Inflammatory macrophage treated with lipopolysaccharide for 1 hour (primary cell): ENCODE results near the gene PTCD3.
A peak's percentile ranks its signal among the peaks of the same experiment; 100 is the strongest.

Experiments used
- DNase-seq, 2 donors: peaks; one replicate each; pipeline ENCODE4 v3.0.0-alpha.2; 2020 to 2022

Gene PTCD3

DNA sequence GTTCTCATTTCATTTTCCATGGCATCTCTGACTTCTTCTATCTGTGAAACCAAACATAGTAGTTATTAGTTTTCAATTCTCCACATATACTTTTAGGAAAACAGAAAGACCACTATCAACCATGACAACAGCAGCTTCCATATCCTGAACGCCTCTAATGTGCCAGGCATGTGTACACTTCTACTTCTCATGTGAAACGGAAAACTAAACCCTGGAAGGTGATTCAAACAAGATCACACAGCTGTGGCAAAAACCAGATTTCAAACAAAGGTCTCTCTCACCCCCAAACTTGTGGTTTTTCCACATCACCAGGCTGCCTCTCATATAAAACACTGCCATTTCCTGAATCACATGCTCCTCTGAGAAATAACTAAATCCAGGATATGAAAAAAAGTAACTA, 41.8 kb downstream of the PTCD3 start:
- DNase-seq, result no peak

DNA sequence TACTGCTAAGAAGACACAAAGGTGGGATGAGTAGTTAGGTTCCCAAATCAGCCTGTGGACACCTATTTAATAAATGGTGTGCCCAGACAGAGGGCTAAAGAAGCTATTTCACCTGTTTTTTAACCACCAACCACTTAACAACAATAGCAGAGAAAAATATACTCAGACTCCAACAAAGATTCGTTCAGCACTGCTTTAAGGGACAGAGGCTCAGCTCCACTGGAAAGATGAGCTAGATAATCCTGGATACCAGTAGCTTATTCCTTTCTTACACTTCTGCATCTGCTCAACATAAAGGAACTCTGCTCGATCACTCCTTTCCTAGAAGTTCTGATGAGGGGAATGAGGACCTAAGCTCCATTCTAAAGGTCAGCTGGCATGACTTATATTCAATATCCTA, 44.5 kb downstream of the PTCD3 start:
- DNase-seq, result no peak

DNA sequence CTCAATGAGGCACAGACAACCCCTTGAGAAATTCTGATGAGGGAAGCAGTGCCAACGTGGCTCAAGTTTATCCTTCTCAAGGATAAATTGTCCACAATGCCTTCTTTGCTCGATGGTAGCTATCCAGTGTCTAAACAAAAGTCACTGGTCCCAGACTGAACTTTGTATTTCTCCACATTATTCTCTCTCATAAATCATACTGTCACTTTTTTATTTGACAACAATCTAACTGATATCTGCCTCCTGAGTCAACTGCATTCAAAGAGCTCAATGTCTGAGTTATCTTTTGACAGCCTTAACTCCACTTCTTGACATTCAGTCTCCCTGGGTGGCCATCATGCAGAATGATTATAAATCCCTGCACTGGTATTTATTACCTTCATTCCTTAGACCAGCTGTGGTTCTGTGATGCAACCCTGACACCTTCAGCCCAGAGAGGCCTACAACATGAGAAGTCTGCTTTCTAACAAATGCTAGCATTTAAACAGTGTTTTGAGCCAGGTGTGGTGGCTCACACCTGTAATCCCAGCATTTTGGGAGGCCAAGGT, 51.0 kb downstream of the PTCD3 start:
- DNase-seq, result no peak

DNA sequence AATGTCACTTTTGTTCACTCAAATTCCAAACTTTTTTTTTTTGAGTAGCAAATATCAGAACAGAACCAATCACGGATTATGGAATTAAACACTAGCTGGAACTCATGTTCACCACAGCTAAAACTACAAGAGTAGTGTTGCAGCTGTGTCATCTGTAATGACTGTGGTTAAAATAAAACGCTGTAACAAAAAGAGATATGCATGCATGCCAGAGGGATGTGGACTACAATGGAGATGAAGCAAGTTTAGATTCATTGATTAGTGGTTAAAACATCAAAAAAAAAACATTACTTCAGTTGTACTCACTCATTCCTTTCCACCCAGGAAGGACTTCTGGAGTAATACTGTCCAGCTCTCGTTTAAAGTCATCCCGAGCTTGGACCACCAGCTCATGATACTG, 52.3 kb downstream of the PTCD3 start:
- DNase-seq, result no peak

DNA sequence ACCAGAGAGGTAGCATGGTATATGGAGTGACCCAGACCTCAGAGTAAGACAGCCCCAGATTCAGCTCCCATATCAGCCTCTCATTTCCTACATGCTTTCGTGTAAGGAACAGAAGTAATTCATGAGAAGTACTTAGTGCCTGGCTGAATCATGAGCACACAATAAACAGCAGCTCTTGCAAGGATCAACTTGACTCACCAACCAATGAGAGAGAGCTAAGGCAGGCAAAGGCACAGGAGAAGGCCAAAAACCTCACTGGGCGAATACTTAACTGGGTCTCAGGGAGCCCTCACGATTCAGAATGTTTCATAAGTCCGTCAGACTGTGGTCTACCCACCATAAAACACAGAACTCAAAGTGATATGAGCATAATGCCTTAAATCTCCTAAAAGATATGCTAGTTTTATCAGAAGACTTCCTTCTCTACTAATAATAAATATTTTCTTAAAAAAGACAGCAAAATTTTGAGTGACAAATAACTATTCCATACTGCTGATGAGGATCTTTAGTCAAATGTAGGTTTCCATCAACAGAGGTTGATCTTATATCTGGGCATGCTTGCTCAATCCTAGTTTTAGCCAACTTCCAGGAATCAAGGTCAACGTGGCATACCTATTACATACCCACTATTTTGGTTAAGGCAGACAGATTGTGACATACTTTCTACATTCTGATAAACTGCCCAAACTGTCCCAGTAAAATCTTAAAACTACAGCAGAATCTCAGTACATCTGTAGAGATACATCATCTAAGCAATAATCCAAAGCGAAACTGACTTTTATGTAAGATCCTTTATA, 54.3 kb downstream of the PTCD3 start:
- DNase-seq, result no peak

DNA sequence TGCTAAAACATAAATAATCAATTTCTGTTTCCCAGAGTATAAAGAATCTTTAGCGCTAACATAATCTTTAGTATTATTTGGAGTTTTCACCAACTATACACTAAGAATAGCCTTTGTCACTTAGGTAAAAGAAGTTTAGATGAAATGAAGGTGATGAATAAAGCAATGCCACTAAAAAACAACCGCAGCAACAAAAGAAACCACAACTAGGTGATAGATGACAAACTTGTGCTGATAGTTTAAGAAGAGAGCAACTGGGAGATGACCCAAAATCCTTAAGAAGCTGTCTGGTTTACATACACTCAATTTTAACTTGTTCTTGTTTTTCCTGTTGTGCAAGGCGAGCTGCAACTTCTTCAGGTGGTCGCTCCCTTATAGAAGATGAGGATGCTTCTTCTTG, 64.4 kb downstream of the PTCD3 start:
- DNase-seq, result no peak

DNA sequence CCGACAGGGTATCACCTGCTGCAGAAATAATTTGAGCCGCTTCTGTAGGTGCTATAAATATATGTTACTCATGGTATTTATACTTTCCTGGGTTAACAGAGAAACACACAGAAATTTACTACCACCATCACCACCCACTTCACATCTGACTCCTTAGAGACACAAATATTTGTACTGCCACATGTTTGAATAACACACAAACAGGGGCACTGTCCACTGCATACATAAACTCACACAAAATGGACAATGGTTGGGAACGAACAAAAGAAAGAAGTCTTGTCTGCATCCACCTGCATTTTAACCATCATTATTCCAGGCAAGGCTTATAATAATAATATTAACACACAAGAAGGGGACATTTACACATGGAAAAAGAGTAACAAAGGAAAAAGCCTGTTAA, 65.3 kb downstream of the PTCD3 start:
- DNase-seq, result no peak

DNA sequence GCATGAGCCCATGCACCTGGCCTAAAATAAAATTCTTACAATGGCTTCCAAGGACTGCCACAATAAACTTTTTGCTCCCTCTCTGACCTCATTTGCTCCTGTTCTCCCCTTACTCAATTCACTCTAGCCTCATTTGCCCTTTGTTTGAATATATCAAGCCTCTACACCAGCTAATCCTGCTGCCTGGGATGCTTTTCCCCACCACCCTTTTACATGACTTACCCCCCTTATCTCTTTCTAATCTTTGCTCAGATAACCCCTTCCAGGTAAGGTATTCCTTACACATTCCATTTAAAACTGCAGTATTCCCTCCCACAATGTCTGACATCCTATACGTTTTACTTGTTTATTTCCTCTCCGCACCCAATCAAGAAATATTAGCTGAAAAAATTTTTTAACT, 66.6 kb downstream of the PTCD3 start:
- no peak for DNase-seq

DNA sequence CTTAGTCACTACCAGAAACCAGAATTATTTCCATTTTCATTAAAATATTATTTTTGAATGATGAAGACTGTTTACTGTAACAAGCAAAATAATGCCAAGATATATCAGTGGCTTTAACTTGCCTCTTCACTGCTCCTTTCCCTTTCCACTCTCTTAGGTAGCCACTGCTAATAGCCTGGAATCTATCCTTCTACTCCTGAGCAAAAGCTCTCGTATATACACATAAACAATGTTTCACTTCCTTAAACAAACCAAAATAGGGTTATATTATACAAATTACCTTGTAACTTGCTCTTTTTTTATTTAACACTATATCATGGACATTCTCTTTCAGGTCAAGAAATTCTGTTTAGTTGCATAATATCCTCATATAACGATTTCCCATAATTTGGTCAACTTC, 68.4 kb downstream of the PTCD3 start:
- peak in 1 of 2 donors; percentile 35 for DNase-seq

DNA sequence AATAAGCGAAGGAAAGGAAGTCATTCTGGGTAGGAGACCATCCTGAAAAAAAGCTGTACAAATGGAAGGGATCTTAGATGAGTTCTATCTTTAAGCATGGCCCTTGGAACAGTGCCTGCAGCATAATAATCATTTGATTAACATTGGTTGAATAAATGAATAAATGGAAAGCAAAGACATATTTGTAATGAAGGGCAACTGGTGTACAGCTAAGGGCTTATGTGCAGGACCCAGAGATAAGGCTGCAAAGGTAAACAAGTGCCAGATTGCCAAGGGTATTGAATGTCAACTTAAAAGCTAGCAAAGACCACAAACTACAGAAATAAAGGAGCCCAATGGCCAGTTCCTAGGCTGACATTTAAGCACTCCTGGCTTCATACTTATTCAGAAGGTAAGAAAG, 69.8 kb downstream of the PTCD3 start:
- no peak for DNase-seq

DNA sequence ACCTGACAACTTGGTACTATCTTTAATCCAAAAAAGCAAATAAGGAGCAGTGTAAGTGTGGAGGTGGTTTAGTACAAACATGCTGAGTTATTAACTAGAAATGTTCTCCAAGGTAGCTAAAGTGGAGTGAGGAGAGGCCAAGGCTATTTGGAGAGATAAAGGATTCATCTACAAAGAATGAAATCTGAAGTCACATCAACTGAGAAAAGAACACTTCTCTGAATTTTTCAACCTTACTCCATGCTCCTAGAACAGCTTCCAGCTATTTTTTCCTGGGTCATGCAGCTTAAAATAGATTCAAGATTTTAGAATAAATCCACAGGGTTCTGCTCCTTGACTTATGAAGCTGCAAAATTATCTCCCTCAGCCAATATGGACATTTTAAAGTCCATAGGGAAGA, 70.6 kb downstream of the PTCD3 start:
- DNase-seq, result no peak

DNA sequence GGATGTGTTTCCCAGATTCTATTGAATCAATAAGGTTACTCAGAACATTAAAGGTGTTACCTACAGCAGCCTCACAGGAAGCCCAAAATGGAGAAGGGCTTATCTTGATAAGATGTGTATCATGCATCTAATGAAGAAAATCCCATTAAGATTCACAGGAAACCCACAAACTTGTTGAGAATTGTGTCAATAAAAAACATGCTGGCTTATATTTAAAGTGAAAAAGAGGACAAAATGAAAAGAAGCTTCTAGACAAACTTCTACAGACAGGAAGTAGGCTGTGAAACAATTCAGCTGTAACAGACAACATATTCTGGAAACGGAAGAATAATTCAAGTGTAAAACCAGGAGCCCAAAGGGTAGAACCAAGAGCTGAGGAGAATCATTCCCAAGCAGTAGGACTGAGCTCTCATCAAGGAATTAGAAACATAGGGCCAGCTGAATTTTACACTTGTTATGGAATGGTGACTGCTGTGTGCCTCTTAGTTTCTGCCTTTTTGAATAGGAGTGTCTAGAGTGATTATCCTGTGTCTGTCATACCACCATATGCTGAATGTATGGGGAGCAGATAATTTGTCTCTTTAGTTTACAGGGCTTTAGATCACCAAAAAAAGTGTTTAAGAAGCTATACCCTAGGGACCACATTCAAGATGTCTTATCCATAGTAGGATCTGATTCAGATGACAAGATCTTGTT, 79.6 kb downstream of the PTCD3 start:
- no peak for DNase-seq

DNA sequence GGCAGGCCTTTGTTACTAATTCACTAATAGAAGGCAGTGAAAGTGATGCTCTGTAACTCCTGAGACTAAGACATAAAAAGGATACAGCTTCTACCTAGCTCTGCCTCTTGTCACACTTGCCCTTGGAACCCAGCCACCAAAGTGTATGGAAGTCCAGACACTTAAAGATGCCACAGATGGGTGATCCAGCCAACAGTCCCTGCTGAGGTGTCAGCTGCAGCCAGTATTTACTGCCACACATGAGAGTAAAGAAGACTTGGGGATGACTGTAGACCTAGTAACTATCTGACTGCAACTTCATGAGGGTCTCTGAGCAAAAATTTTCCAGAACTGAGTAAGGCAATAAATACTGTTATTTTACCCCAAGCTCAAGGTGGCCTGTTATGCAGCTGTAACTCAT, 80.4 kb downstream of the PTCD3 start:
- no peak for DNase-seq

DNA sequence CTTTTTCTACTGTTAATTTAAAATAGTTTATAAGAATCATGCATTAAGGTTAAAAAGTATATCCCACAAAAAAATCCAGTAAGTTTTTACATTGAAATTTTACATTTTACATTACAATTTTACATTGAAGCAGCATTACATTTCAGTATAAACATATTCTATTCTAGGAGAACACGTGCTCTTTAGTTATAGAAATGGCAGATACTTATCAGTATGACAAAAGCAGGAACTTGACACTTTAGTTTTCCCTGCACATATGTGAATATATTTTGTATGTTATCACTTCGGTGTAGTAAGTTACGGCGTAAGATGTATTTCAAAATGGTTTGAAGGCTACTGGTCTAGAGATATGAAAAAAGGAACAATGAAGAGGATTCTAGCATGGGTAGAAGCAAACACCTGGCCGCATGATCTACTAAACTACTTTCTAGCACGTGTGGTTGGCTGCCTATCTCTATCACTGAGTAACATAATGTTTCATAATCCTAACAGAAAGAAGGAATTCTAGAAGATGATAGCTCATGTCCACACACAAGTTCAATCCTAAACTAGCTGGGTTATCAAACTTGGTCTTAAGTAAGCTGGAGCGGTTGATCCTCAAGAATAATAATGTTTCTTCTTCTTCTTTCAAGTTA, 83.9 kb downstream of the PTCD3 start:
- DNase-seq, result no peak
